ENCODE results near the gene C3orf18. TPM values are rescaled to one million over a fixed set of nuclear protein-coding genes. Genes with fewer than 3 reads are reported as not detected.

Gene C3orf18
- total and polyA plus RNA-seq, 2 experiments from 2014 or later = 2.4 to 7.7 TPM

- H3K9me3 Mint-ChIP-seq = no peaks in the 10 kb centered on the region; the same call in 2 of the 3 replicates
- Histone ChIP-seq H3K4me1 (ENCODE audit: insufficient read depth) (no peaks in the 10 kb centered on the region; the same call in 1 of the 2 replicates), H3K4me2 (no peak overlapping the region)
Measured at GRCh38 chr3:50562861-50563260, 4.7 kb downstream of the C3orf18 start.

More at GRCh38 chr3:50562861-50563260, 4.7 kb downstream of the C3orf18 start:
- DNase-seq (ENCODE audit: low spot score) = no peak
- Mint-ChIP-seq H3K4me3 (no peak overlapping the region), H3K27ac (no peak overlapping the region), H3K36me3 (ENCODE audit: low read depth) (peaks cover 3% of the 10 kb centered on the region; the same call in 1 of the 3 replicates), H3K27me3 (ENCODE audit: insufficient read depth, low read depth, poor library complexity) (peaks cover 13% of the 10 kb centered on the region), H3K4me1 (peaks cover 10% of the 10 kb centered on the region; the same call in 2 of the 3 replicates)
- ATAC-seq = no peak
- Histone ChIP-seq H3K36me3 (ENCODE audit: insufficient read depth) (no peaks in the 10 kb centered on the region), H3K4me3 (no peak overlapping the region), H3K9me2 (ENCODE audit: insufficient read depth) (no peaks in the 10 kb centered on the region), H3K27me3 (ENCODE audit: insufficient read depth) (peaks cover 13% of the 10 kb centered on the region; the same call in 1 of the 2 replicates), H2AFZ (no peak overlapping the region), H3F3A (replicated peaks; ENCODE audit: low read depth) (peaks cover 5% of the 10 kb centered on the region; the same call in 1 of the 2 replicates), H3K79me2 (replicated peaks; ENCODE audit: insufficient read depth) (no peaks in the 10 kb centered on the region), H3K27ac (ENCODE audit: low read depth) (no peak overlapping the region), H4K20me1 (replicated peaks; ENCODE audit: insufficient read depth) (no peaks in the 10 kb centered on the region)
- TF ChIP-seq CTCF (conservative IDR thresholded peaks at IDR 0.05; ENCODE audit: low read depth in 2 of 2) (no peak), ETS1 (IDR thresholded peaks at IDR 0.05) (no peak), JUNB (IDR thresholded peaks at IDR 0.05; ENCODE audit: unreplicated experiment) (no peak), ZNF331 (CRISPR knock-in tag; IDR thresholded peaks at IDR 0.05; ENCODE audit: low read depth) (no peak), REST (IDR thresholded peaks at IDR 0.05; ENCODE audit: unreplicated experiment) (no peak), POLR2AphosphoS5 (IDR thresholded peaks at IDR 0.05; ENCODE audit: low read depth) (no peak), ZNF114 (CRISPR knock-in tag; IDR thresholded peaks at IDR 0.05) (no peak), NANOG (IDR thresholded peaks at IDR 0.05; ENCODE audit: borderline replicate concordance) (no peak), ZNF462 (CRISPR knock-in tag; IDR thresholded peaks at IDR 0.05) (no peak), EZH2phosphoT487 (IDR thresholded peaks at IDR 0.05; ENCODE audit: unreplicated experiment) (no peak), EZH2 (IDR thresholded peaks at IDR 0.05; ENCODE audit: low read depth, unreplicated experiment) (no peak), CREB1 (CRISPR knock-in tag; IDR thresholded peaks at IDR 0.05; ENCODE audit: low read depth) (no peak), STAT1 (IDR thresholded peaks at IDR 0.05; ENCODE audit: unreplicated experiment) (no peak)

All from GM23338 (cell line).